ENCODE data around the gene CPD. TPM values are rescaled to one million over a fixed set of nuclear protein-coding genes. Genes with fewer than 3 reads are reported as not detected.

CPD gene
- total RNA-seq, 4 donors from 2014 or later: 20.8 to 32.4 (median 28.0) TPM

DNA sequence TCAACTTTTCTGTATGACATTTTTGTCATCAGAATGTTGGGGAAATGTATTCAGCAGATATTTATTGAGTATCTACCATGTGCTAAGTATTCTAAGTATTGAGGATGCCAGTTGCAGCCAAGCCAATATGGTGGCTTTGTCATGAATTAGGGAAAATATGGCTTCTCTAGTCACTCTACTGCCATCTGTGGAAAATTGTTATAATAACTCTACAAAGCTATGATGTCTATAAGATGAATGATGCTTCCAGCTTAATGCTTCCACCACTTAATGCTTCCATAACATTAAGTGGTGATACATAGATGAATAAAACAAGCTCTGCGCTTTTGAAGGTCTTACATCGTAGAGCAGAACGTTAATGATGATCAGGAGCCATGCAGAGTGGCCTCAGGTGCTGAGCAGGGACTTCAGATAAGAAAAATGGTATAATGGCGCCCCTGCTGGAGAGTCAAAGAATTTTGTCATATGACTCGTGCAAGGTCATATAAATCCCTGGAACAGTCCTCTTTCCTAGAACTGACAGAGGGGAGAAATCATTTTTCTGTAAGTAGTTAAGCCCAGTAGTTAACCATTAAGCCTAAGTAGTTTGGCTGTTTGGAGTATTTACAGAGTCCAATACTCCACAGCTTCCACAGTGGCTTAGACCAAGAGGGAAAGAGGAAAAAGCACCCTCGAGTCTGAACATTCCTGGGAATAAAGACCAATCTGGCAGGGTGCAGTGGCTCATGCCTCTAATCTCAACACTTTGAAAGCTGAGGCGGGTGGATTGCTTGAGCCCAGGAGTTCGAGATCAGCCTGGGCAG, 42.2 kb upstream of the CPD start:
- Histone ChIP-seq H3K9me3 (no peaks in the 10 kb centered on the region), H3K27ac (no peak overlapping the region), H3K36me3 (no peaks in the 10 kb centered on the region), H3K4me1 (peaks cover 0 to 3% of the 10 kb centered on the region in 2 donors), H3K27me3 (no peaks in the 10 kb centered on the region), H3K4me3 (no peak overlapping the region)
- intact Hi-C loops (cut with DNase I; ENCODE audit: low total_unique reads) (loop anchor here (10.0 kb wide), 1 partner anchor 232 kb away; no protein-coding TSS in a partner anchor), in situ Hi-C loops (cut with MboI; ENCODE audit: low sequenced_read_pairs in 4 of 4) (no loop called here)
- ATAC-seq (no peak), DNase-seq (no peak)
- TF ChIP-seq POLR2A (IDR thresholded peaks at IDR 0.05): no peak
- TF ChIP-seq, protein P1, sequence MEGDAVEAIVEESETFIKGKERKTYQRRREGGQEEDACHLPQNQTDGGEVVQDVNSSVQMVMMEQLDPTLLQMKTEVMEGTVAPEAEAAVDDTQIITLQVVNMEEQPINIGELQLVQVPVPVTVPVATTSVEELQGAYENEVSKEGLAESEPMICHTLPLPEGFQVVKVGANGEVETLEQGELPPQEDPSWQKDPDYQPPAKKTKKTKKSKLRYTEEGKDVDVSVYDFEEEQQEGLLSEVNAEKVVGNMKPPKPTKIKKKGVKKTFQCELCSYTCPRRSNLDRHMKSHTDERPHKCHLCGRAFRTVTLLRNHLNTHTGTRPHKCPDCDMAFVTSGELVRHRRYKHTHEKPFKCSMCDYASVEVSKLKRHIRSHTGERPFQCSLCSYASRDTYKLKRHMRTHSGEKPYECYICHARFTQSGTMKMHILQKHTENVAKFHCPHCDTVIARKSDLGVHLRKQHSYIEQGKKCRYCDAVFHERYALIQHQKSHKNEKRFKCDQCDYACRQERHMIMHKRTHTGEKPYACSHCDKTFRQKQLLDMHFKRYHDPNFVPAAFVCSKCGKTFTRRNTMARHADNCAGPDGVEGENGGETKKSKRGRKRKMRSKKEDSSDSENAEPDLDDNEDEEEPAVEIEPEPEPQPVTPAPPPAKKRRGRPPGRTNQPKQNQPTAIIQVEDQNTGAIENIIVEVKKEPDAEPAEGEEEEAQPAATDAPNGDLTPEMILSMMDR (IDR thresholded peaks at IDR 0.05 in 4 of 5, conservative IDR thresholded peaks at IDR 0.05 in 1 of 5): peak in 4 of 5 experiments; percentile 36 to 51 (median 38)

DNA sequence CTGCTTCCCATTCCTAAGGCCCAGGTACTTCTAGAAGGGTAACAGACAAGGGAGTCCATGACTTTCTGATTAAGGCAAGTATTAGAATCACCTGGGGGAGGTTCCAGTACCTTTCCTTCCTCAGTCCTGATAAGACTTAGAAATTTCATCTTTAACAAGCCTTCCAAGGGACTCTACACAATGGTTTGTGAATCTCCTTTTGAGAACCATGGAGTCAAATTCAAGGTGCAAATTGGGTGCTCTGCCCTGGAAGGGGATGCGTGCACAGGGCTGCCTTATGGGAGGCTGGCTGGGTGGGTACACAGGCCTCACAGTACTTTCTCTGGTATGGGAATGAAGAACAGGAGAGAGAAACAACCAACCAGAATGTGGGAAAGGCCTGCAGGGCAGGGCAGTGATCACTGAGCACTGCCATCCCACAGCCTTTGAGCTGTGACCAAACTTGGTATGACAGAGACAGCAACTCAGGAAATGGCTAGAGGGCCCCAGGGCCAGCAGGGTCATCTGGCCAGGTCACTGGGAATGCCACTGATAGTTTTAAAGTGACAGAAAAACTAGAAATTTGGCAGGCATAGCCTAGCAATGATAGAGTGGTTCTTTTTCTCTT, 41.2 kb upstream of the CPD start:
- TF ChIP-seq POLR2A (IDR thresholded peaks at IDR 0.05): no peak
- TF ChIP-seq, protein P1 (IDR thresholded peaks at IDR 0.05 in 4 of 5, conservative IDR thresholded peaks at IDR 0.05 in 1 of 5): no peak
- H3K36me3 ChIP-seq: no peaks in the 10 kb centered on the region
- no peak overlapping the region for H3K27ac ChIP-seq
- ATAC-seq: no peak
- peaks cover 0 to 3% of the 10 kb centered on the region in 2 donors for H3K4me1 ChIP-seq
- H3K9me3 ChIP-seq: no peaks in the 10 kb centered on the region
- no peaks in the 10 kb centered on the region for H3K27me3 ChIP-seq
- in situ Hi-C loops (cut with MboI; ENCODE audit: low sequenced_read_pairs in 4 of 4): no loop called here
- no peak overlapping the region for H3K4me3 ChIP-seq
- intact Hi-C loops (cut with DNase I; ENCODE audit: low total_unique reads): loop anchor here (10.0 kb wide), 1 partner anchor 233 kb away; no protein-coding TSS in a partner anchor
- no peak for DNase-seq

DNA sequence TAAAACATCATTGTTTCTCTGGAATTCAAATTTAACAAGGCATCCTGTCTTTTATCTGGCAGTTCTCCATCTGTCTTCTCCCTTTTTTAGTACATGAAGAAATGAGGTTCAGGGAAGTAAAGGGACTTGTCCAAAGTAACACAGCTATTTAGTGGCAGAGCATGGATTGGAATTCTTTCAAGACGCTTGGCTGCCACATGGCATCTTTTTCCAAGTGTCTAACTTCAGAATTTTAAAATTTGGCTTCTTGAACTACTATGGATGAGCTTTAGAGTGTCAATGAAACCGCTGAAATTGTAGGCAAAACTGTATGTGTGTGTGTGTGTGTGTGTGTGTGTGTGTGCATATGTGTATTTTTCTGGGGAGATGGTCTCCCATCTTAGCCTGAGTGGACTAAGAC, 39.6 kb upstream of the CPD start:
- in situ Hi-C loops (cut with MboI; ENCODE audit: low sequenced_read_pairs in 4 of 4) (no loop called here), intact Hi-C loops (cut with DNase I; ENCODE audit: low total_unique reads) (loop anchor here (10.0 kb wide), 1 partner anchor 234 kb away; no protein-coding TSS in a partner anchor)

DNA sequence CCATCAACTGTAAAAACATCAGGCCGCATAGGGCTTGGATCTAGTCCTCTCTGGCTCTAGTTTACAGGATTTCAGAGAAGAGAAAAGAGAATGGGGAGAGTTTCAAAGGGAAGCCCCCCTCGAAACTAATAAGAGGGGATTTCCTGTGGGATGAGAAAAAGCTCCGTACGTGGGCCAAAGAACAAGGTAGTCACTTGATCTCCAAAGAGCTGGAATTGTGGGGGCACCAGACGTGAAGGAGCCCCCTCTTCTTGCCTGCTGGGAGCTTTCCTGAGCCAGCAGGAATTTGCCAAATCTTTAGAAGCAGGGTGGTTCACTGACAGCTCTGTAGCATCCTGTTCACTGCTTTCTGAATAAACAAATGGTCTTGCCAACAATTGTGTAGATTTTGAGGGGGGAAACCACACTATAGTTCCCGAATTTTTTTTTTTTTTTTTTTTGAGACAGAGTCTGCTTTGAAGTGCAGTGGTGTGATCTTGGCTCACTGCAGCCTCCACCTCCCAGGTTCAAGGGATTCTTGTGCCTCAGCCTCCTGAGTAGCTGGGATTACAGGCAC, 37.8 kb upstream of the CPD start:
- intact Hi-C loops (cut with DNase I; ENCODE audit: low total_unique reads) (loop anchor here (2.0 kb wide), 1 partner anchor 40 kb away; no protein-coding TSS in a partner anchor), in situ Hi-C loops (cut with MboI; ENCODE audit: low sequenced_read_pairs in 4 of 4) (no loop called here)

More for the DNA sequence above, 39.6 kb upstream of the CPD start:
- no peak for ATAC-seq
- no peaks in the 10 kb centered on the region for H3K36me3 ChIP-seq
- no peak overlapping the region for H3K4me3 ChIP-seq
- H3K4me1 ChIP-seq: peaks cover 0 to 4% of the 10 kb centered on the region in 2 donors
- TF ChIP-seq, protein P1 (IDR thresholded peaks at IDR 0.05 in 4 of 5, conservative IDR thresholded peaks at IDR 0.05 in 1 of 5): no peak
- no peak for TF ChIP-seq POLR2A (IDR thresholded peaks at IDR 0.05)
- DNase-seq: no peak
- no peaks in the 10 kb centered on the region for H3K27me3 ChIP-seq
- no peaks in the 10 kb centered on the region for H3K9me3 ChIP-seq
- H3K27ac ChIP-seq: no peak overlapping the region

More for the DNA sequence above, 37.8 kb upstream of the CPD start:
- ATAC-seq (peak in 1 of 2 donors; percentile 11), DNase-seq (no peak)
- no peaks in the 10 kb centered on the region for H3K9me3 ChIP-seq
- H3K4me3 ChIP-seq: no peak overlapping the region
- H3K36me3 ChIP-seq: no peaks in the 10 kb centered on the region
- TF ChIP-seq, protein P1 (IDR thresholded peaks at IDR 0.05 in 4 of 5, conservative IDR thresholded peaks at IDR 0.05 in 1 of 5): no peak
- H3K27me3 ChIP-seq: no peaks in the 10 kb centered on the region
- peaks cover 0 to 17% of the 10 kb centered on the region in 2 donors for H3K4me1 ChIP-seq
- peak overlapping the region in 3 of 4 donors; percentile 49 to 63 (median 61) for H3K27ac ChIP-seq

All from gastrocnemius medialis (tissue), 4 donors.